Measurements from ENCODE around the gene MTR.

The MTR gene

DNA sequence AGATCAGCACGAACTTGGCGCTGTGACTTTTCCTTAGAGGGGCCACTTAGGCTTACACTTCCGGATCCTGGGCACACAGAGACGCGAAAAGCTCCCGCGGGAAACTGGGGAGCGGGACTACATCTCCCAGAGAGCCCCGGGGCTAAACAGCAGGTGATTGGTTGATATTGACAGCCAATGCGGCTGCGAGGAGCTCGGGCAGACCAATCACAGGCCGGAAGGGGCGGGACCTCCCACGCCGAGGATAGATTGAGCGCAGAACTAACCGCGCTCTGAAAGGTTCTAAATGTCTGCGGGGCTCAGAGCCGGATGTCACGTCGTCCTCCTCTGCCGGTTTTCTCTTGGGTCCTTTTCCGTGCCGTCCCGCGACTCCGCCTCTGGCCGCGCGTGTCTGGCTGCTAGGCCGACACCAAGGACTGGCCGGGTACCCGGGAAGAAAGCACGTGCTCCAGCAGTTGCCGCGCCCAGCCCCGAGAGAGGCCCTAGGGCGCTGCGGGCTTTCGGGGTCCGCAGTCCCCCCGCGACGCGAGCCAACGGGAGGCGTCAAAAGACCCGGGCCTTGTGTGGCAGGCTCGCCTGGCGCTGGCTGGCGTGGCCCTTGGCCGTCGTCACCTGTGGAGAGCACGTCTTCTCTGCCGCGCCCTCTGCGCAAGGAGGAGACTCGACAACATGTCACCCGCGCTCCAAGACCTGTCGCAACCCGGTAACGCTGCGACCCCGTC is at the start of gene MTR:
Gene MTR, plus strand, starts transcription at position 258 of the 722 bp plus-strand sequence. Its CDS starts 412 bp downstream, at position 670.
- DNase-seq = peak; percentile 98

DNA sequence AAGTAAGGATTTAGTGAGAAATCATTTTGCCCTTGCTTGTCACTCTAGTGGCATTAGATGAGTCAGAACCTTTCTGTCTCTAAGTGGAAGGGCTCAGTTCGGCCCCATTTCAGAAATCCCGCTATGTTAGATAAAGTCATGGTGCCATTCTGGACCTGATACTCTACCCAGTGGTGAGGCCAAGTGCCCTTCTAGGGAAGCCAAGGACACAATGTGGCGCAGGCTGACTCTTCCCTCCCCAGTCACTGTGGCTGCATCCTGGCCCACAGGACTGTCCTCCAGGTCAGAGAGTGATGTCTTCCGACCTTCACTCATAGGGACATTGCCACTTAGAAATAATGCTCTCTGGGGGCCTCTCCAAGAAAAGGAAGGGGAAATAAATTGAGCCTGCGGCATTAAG is 48.3 kb upstream of the MTR start:
- DNase-seq = no peak

DNA sequence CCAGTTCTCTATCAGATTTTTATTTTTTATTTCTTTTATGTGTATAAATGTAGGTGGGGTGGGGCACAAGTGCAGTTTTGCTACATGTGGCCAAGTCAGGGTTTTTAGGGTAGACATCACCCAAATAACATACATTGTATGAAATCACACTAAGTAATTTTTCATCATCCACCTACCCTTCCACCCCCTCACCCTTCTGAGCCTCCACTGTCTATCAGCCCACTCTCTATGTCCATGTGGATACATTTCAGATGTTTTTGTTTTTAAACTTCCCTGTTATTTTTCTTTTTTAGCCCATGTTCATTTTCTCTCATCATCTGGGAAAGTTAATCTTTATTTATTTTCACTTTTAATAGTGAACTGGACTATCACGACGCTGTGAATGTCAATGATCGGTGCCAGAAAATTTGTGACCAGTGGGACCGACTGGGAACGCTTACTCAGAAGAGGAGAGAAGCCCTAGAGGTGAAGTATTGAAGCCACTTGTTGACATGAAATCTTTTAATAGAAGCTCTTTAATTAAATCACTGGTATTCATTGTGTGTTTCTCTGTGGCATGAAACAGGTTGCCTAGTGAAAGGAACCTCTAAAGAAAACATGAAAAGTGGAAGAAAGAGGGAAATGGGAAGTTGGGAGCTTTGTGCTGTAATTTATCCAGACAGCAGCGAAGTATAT is 47.6 kb upstream of the MTR start:
- no peak for DNase-seq

DNA sequence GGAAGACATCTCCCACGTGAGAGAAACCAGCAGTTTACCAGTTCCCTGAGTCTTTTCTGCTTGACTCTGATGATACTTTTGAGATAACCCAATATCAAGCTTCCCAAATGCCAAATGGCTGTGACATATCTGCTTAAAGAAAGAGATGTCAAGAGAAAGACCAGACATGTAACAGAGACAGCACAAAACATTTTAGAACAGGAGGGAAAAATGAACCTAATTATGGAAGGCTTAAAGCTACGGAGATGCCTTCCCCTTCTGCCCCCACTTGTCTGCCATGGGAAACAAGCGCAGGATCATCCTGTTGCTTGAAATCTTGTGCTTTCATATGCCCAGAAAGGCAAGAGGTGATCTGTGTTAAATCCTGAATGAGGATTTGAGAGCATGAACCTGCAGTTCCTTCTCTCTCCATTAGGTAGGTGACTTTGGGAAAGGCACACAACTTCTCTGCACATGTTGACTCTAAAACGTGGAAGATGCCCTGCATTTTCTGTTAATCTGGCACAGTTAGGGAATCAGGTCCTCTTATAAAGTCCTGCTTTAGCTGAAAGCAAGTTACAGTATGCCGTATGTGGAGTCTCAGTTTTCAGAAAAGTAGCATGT is 46.7 kb upstream of the MTR start:
- DNase-seq = no peak

DNA sequence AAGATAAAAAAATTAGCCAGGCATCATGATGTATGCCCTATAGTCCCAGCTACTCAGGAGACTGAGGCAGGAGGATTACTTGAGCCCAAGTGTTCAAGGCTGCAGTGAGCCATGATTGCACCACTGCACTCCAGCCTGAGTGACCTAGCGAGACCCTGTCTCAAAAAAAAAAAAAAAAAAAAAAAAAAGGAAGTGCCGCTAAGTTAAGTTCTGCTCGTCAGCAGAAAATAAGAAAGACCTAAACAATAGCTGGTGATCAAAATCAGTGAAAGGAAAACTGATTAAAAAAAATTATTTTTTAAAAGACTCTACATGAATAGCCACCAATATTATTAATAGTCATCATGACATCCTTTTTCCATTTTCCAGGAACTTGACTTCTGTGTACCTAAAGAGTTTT is 44.2 kb upstream of the MTR start:
- no peak for DNase-seq

DNA sequence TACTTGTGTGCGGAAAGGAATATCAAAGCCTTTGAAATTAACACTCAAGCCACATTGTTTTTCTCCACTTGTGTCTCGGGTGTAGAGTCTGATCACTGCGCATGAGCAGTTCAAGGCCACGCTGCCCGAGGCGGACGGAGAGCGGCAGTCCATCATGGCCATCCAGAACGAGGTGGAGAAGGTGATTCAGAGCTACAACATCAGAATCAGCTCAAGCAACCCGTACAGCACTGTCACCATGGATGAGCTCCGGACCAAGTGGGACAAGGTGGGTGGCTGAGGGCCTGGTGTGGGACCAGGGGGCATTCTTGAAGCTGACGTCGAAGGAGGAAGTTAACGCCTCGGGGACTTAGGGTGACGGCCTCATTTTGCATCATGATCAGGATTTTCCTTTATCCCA is 43.7 kb upstream of the MTR start:
- no peak for DNase-seq

DNA sequence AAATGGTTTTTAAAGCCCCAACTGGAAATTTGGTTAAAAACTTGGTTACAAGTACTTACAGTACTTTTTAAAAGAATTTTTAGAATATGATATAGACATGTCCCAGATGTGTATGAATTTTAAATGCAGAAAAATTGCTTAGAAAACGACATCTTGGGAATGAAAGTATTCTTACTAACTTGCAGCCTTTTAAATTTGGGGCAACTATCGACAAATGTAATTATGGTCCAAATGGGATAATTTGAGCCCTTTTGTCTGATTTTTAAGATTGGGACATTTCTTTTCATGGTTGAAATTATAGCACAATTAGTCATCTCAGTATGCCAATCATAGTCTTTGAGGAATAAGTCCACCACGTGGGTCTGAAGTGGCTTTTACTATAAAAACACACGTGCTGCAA is 43.2 kb upstream of the MTR start:
- no peak for DNase-seq

DNA sequence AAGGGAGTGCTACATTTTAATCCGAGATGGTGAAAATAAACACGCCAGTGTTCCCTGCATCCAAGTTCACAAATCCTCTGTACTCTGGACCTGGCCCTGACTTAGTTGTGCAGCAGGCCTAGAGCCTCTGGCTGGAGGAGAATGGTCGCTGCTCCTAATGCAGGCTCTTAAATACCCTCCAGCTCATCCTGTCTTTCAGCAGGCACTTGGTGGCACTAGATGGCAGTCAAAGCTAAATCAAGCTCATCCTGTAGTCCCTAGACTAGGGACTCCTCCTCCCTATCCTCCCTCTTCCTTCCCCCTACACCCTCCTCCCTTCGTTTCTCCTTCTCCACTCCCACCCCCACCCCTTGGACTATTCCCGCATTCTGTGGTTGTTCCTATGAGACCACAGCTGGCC is 41.6 kb upstream of the MTR start:
- no peak for DNase-seq

DNA sequence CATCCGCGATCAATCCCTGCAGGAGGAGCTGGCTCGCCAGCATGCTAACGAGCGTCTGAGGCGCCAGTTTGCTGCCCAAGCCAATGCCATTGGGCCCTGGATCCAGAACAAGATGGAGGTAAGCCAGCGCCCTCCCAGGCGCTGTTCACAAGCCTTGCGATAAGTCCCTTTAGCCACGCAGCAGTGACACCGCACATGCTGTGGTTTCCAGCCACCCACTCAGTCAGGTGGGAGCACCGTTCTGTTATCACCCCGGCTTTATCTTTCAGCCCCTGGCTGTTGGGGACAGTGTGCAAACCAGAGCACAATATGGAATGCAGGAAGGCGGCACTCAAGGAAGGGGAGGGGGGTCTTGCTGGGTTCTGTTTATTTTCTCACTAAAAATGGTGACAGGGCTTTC is 41.1 kb upstream of the MTR start:
- DNase-seq = no peak

DNA sequence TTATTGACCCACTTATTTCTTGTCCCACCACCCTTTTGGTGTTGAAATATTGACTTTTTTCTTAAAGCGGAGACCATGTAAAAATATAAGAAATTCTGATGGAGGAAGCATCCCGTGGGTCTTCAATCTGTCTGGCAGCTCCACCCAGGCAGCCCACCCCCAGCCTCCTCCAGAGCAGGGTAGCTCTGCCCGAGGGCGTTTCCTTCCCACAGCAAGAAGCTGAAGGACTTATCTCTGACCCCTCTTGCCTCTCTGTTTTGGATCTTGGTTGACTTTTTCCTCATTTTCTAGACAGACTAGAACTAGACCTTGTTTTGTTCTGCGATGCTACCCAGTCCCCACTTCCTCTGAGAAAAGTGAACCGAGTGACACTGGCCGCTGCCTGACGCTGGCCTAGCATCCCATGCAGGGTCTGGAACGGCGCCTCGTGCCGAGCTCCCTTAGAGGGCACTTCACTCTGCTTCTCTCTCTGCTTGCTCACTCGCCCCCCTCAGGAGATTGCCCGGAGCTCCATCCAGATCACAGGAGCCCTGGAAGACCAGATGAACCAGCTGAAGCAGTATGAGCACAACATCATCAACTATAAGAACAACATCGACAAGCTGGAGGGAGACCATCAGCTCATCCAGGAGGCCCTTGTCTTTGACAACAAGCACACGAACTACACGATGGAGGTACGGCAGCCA is 40.4 kb upstream of the MTR start:
- DNase-seq = no peak

DNA sequence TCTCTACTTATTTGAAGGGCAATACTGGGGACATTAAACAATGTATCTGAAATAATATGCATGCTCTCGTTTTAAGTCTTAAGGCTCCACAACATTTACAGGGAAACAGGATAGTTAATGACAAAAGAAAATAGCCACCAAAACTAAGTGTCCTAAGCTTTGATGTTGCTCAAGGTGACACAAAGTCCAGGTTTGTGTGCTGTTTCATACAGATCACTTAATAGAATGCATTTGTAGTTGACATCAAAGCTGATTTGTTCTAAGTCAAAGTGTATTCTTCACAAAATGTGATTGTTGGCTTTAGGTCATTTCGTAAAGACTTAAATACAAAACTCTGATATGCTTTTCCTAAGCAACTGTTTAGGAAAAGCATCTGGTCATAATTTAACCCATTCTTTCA is 37.5 kb upstream of the MTR start:
- DNase-seq = no peak

DNA sequence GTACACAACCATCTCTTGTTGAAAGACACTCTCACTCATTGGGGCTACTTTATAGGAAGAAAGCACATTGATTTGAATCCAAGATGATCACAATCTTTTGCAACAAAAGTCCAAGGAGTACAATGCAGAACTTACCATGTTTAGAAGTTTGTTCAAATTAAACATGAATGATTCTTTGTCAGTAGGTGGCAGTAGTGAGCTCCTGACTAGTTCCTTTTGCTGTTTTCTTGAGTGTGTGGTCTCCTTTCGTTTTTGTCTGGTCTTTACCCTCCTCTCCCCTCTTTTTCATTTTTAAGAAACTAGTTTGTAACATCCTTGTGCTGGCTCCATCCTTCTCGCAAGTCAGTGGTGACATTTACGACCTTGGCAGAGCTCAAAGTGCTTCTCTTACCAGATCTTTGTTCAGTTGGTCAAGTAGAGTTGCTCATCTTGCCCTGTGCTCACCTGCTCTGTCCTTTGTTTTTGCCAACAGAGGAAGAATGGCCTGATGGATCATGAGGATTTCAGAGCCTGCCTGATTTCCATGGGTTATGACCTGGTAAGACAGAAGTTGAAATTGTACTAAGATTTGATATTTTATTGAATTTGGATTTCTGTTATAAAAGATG is 35.7 kb upstream of the MTR start:
- no peak for DNase-seq

DNA sequence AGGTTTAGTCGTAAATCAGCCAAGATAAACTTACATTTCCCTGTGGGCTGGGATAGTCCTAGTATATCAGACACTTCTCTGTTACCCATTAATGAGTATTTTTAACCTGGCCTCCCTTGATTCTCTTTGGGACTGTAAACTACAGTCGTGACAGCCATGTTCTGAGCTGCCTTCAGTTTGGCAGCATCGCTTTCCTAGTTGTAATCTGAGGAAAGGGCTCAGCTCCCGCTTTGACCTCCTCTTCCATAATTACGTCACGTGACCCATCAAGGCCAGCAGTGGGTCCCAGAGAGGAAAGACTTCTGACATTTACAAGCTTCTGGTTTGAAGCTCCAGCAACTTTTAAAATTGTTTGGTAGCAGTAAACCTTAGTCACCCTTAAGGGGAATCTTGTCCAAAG is 34.6 kb upstream of the MTR start:
- DNase-seq = no peak

DNA sequence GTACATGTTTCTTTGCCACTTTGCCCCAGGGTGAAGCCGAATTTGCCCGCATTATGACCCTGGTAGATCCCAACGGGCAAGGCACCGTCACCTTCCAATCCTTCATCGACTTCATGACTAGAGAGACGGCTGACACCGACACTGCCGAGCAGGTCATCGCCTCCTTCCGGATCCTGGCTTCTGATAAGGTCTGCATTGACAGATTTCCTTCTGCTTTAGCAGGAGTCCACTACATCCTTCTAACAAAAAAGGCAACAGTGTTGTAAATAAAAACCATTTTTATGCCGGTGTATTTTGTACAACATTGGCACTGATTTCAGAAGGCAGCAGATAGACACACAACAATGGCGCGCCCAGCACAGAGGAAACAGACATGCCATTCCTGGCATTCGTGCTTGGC is 34.1 kb upstream of the MTR start:
- no peak for DNase-seq

DNA sequence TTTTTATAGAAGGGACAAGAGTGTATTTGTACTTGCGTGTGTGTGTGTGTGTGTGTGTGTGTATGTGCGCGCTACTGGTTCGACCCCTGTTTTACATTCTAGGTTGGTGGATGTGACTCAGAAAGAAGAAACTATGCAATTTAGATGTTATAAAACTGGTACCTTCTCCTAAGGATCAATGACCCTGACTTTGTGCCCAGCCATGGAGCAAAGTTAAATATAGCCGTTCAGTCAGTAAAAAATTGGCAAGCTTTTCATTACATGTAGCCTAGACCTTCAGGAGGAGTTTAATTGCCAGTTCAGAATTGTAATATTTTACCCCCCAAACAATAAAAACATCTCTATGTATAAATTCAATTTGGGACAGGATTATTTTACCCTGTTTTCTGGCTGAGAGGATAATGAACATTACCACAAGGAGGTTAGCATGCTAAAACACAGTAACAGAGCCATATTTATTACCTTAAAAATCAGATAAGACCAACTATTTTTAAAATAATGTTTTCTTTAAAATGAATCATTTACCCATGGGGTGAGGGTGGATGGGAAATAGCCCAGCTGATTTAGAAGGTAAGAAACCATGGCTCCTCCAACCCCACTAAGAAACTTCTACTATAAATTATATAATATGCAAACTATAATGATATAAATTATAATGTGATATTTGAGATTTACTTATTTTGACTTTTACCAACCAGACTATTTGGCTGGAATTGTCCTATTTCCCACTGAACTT is 33.5 kb upstream of the MTR start:
- DNase-seq = no peak

DNA sequence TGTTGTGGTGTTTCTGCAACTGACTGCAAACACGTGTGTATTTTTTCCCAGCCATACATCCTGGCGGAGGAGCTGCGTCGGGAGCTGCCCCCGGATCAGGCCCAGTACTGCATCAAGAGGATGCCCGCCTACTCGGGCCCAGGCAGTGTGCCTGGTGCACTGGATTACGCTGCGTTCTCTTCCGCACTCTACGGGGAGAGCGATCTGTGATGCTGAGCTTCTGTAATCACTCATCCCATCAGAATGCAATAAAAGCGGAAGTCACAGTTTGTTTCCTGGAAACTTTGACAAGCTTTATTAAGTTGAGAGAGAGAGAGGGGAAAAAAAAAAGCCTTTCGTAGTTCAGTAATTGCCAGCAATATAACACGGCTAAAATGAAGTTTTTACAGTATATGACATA is 32.7 kb upstream of the MTR start:
- DNase-seq = no peak

DNA sequence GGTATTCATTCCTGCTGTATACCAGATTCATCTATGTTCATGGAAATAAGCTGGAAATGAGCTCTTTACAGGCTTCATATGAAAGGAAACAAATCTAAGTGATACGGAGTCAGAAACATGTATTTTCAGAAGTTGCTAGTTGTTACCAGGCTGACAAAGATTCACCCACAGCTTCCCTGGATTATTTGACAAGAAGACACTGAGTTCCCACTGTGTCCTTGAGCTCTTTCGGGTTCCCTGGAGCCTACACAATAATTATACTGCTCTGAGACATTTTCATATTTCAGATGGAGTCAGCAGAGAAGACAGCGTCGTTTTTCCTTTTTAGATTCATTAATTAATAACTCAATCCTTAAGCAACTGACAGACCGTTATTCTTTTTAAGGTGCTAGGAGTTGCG is 29.3 kb upstream of the MTR start:
- no peak for DNase-seq

DNA sequence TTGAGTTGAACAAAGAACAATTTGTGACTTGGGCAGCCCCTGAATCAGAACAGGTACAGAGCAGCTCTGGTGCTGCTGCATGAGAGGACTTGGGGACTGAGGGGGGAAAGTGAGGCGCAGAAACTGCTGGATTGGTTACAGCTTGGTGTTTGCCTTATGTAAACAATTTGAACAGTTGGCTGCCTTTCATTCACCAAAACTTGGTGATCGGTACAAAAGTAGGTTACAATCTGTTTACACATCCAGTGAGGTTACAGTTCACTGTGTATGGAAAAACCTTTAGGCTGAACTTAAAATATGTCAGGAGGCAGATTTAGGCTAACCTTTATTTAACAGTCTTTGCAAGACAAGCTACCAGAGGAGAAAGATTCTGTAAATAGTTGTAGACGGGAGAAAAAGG is 28.6 kb upstream of the MTR start:
- DNase-seq = no peak

DNA sequence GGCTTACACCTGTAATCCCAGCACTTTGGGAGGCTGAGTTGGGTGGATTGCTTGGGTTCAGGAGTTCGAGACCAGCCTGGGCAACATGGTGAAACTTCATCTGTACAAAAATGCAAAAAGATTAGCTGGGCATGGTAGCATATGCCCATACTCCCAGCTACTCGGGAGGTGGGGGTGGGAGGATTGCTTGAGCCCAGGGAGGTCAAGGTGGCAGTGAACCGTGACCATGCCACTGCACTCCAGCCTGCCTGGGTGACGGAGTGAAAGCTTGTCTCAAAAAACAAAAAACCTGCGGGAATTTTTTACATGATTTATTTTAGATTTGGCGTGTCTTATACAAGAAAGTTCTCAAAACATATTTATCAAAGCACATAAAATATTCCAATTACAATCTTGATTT is 27.8 kb upstream of the MTR start:
- DNase-seq = no peak

DNA sequence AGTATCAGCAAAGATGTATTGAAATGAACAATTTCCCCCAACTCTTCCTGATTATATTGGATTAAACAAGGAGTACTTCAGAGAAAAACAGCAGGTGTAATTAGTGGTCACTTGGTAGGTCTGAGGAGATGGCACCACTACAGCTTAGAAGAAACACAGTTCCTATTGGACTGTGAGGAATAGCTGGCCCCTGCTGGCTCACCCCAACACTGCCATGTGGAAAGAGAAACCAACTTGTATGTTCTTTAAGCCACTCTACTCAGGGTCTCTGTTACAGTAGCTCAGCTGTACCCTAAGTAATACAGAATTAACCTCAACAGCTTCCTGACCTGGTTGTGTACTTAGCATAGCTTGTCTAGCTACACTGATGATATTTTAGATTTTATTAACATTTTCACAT is 26.5 kb upstream of the MTR start:
- DNase-seq = no peak

DNA sequence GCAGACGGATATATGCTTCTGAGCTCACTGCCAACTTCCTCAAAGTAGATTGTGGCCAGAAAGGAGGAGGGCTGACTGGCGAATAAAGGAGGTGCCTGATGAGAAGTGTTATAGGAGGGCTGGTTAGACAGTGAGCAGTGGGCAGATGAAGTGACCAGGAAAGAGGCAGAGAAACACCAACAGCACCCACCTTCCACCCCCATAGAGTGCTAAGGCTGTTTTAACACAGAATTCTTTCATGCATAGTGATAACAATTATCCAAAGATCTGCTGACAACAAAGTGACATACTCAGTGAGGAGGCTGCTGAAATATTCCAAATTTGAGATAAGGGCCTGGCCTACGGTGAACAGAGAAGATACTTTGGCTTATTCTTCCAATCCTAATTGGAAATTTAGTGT is 21.2 kb upstream of the MTR start:
- no peak for DNase-seq

DNA sequence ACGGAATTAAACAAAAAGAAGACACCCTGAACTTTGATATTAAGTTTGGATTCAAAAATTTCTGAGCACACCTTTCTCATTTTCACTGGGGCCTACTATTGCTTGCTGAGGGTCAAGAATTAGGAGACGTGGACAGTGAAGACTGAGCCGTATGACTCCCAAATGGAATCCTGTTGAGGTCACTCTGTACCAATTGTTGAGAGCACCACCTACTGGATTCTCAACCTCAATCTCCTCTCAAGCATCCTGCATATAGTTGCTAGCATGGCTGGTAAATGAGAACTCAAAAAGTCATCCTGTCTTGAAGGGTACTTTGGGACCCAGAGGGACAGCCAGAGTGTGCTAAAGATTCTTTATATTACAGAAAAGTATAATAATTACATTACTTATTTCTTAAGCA is 20.2 kb upstream of the MTR start:
- no peak for DNase-seq

DNA sequence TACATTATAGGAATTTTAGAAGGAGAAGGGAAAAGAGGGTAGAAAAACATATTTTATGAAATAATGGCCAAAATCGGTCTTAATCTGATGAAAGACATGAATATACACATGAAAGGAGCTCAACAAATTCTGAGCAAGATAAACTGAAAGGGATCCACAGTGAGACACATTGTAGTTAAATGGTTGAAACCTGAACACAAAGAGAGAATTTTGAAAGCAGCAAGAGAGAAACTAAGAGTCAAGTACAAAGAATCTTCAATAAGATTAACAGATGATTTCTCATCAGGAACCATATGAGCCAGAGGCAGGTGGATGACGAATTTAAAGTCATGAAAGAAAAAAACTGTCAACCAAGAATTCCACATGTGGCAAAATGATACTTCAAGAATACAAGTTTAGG is 15.8 kb upstream of the MTR start:
- no peak for DNase-seq

Data from SIG-M5 (cell line).